ENCODE measurements around the gene LONRF3. TPM values are rescaled to one million over a fixed set of nuclear protein-coding genes. Genes with fewer than 3 reads are reported as not detected.
A peak's percentile ranks its signal among the peaks of the same experiment; 100 is the strongest.

The LONRF3 gene
- total RNA-seq, 2 donors from 2014 or later = 2.5 to 3.8 TPM

DNA sequence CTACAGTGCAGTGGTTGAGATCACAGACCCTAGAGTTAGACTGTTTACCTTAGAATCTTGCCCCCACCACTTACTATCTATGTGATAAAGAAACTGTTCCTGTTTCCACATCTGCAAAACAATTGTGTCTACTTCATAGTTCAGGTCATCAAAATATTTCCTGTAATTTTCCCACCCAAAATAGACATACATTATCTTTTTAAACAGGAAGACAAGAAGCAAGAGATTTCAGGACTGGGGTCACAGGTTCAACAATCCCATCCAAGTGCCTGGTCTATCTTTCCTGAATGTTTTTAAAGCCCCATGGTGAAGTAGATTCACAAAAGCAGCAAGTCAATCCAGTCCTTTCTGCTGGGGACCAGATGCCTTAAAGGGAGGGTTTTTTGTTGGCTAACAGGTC is 56.6 kb downstream of the LONRF3 start:
- peaks cover 5% of the 10 kb centered on the region for H3K36me3 Mint-ChIP-seq (ENCODE audit: low read depth)
- H3K36me3 ChIP-seq (ENCODE audit: control insufficient read depth, insufficient read depth, low read length) = no peaks in the 10 kb centered on the region
- H3K4me1 ChIP-seq (ENCODE audit: control insufficient read depth, insufficient read depth, low read length) = no peaks in the 10 kb centered on the region
- no peak overlapping the region for H3K27ac ChIP-seq (ENCODE audit: low read depth, low read length)
- H3K9ac ChIP-seq (ENCODE audit: extremely low read depth, low read length, poor library complexity, severe bottlenecking) = no peak overlapping the region
- H3K9me3 ChIP-seq (ENCODE audit: control insufficient read depth, low read length) = peaks cover 6% of the 10 kb centered on the region
- no peak overlapping the region for H3K4me3 Mint-ChIP-seq
- H3K4me1 Mint-ChIP-seq = no peaks in the 10 kb centered on the region
- H3K4me3 ChIP-seq (ENCODE audit: low read length) = no peak overlapping the region
- no peaks in the 10 kb centered on the region for H3K27me3 Mint-ChIP-seq (ENCODE audit: insufficient read depth)
- no peak overlapping the region for H3K27ac Mint-ChIP-seq
- no peak for DNase-seq
- TF ChIP-seq, protein P1, sequence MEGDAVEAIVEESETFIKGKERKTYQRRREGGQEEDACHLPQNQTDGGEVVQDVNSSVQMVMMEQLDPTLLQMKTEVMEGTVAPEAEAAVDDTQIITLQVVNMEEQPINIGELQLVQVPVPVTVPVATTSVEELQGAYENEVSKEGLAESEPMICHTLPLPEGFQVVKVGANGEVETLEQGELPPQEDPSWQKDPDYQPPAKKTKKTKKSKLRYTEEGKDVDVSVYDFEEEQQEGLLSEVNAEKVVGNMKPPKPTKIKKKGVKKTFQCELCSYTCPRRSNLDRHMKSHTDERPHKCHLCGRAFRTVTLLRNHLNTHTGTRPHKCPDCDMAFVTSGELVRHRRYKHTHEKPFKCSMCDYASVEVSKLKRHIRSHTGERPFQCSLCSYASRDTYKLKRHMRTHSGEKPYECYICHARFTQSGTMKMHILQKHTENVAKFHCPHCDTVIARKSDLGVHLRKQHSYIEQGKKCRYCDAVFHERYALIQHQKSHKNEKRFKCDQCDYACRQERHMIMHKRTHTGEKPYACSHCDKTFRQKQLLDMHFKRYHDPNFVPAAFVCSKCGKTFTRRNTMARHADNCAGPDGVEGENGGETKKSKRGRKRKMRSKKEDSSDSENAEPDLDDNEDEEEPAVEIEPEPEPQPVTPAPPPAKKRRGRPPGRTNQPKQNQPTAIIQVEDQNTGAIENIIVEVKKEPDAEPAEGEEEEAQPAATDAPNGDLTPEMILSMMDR (conservative IDR thresholded peaks at IDR 0.05) = no peak
- peaks cover 82% of the 10 kb centered on the region for H3K9me3 Mint-ChIP-seq
- no peaks in the 10 kb centered on the region for H3K27me3 ChIP-seq (ENCODE audit: control insufficient read depth, insufficient read depth, low read length, poor library complexity, severe bottlenecking)

DNA sequence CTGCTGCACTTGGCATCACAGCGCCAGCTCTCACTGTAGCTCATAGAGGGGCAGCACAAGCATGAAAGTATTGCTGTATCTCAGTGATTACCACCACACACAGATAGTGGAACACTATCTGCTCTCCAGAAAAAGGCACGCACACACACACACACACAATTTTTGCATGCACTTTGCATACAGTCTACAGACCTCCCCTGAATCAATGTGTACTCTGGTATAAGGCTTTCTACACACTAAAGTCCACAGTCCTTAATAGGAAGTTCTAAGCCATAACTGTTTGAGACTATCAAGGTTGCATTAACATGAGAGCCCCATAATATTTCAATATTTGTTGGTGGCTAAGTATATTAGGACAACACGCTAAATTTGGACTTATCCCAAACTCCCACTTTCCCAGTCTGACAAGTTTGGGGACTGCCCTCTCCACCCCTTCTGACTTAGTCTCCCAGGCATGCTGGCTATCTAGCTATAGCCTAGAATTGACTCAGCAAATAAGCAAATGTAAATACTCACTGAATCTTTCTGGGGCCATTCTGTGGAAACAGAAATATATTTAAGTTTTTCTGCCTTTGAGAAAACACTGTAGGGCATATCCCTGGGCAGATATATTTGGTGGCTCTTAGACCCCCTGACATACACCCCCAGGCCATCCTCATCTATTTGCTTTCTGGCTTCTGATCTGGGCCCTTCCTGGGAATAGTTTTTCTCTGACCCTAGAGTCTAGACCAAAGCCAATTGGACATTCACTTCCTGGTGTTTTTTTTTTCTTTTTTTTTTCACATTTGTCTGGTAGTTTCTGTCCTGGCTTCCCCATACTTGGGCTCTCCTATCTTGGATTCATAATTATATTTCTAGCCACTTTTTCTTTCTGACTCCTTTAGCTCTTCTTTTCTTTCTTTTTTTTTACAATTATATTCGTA is 62.0 kb downstream of the LONRF3 start:
- Histone ChIP-seq H3K4me3 (ENCODE audit: low read length) (no peak overlapping the region), H3K9me3 (ENCODE audit: control insufficient read depth, low read length) (peaks cover 6% of the 10 kb centered on the region), H3K36me3 (ENCODE audit: control insufficient read depth, insufficient read depth, low read length) (no peaks in the 10 kb centered on the region), H3K27ac (ENCODE audit: low read depth, low read length) (no peak overlapping the region), H3K4me1 (ENCODE audit: control insufficient read depth, insufficient read depth, low read length) (peaks cover 7% of the 10 kb centered on the region), H3K9ac (ENCODE audit: extremely low read depth, low read length, poor library complexity, severe bottlenecking) (no peak overlapping the region), H3K27me3 (ENCODE audit: control insufficient read depth, insufficient read depth, low read length, poor library complexity, severe bottlenecking) (no peaks in the 10 kb centered on the region)
- Mint-ChIP-seq H3K4me1 (peaks cover 14% of the 10 kb centered on the region), H3K4me3 (no peak overlapping the region), H3K9me3 (peaks cover 67% of the 10 kb centered on the region), H3K27ac (no peak overlapping the region), H3K36me3 (ENCODE audit: low read depth) (peaks cover 5% of the 10 kb centered on the region), H3K27me3 (ENCODE audit: insufficient read depth) (no peaks in the 10 kb centered on the region)
- DNase-seq = no peak
- TF ChIP-seq, protein P1 (conservative IDR thresholded peaks at IDR 0.05) = no peak
- 80% methylated on average over 3 of the region's 4 CpGs; no CpG with 5 or more reads in 1 of the 2 experiments for WGBS, 2 experiments (ENCODE audit: insufficient coverage in 1 of 2, insufficient read length in 1 of 2)

DNA sequence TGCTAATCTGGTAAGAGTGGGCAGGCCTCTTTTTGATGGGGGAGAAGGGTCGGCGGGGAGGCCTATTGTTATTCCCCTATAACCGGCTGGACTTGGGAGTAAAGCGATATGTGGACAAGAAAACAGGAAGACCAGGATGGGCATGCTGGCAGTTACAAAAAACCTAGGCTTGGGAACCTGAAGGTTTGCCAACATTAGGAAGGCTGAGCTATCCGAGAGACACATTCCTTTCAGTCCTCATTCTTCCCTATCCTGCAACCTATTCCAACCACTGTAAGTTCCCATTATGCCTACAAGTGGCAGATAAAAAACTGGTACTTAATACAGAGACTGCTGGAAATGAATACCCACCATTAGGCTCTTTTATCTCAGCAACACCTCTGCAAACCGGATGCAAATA is 66.0 kb downstream of the LONRF3 start:
- peaks cover 15% of the 10 kb centered on the region for H3K4me1 Mint-ChIP-seq
- no peaks in the 10 kb centered on the region for H3K27me3 Mint-ChIP-seq (ENCODE audit: insufficient read depth)
- Histone ChIP-seq H3K27ac (ENCODE audit: low read depth, low read length) (no peak overlapping the region), H3K4me3 (ENCODE audit: low read length) (no peak overlapping the region), H3K9ac (ENCODE audit: extremely low read depth, low read length, poor library complexity, severe bottlenecking) (no peak overlapping the region), H3K27me3 (ENCODE audit: control insufficient read depth, insufficient read depth, low read length, poor library complexity, severe bottlenecking) (no peaks in the 10 kb centered on the region), H3K36me3 (ENCODE audit: control insufficient read depth, insufficient read depth, low read length) (no peaks in the 10 kb centered on the region), H3K9me3 (ENCODE audit: control insufficient read depth, low read length) (no peaks in the 10 kb centered on the region), H3K4me1 (ENCODE audit: control insufficient read depth, insufficient read depth, low read length) (peaks cover 11% of the 10 kb centered on the region)
- H3K9me3 Mint-ChIP-seq = peaks cover 52% of the 10 kb centered on the region
- H3K36me3 Mint-ChIP-seq (ENCODE audit: low read depth) = no peaks in the 10 kb centered on the region
- 61% methylated on average over 6 of the region's 6 CpGs; no CpG with 5 or more reads in 1 of the 2 experiments for WGBS, 2 experiments (ENCODE audit: insufficient coverage in 1 of 2, insufficient read length in 1 of 2)
- peak; percentile 43 for DNase-seq
- H3K4me3 Mint-ChIP-seq = no peak overlapping the region
- TF ChIP-seq, protein P1 (conservative IDR thresholded peaks at IDR 0.05) = no peak
- peak overlapping the region; percentile 46 for H3K27ac Mint-ChIP-seq

Measured in endodermal cell (in vitro differentiated cells).